SJSA1 (cell line): ENCODE data around the gene UPK1A. TPM values are rescaled to one million over a fixed set of nuclear protein-coding genes. Genes with fewer than 3 reads are reported as not detected.
A peak's percentile ranks its signal among the peaks of the same experiment; 100 is the strongest.

Experiments
- DNase-seq, 2 experiments: peaks; one replicate each; pipeline ENCODE4 v3.0.0-alpha.2; 2015 to 2020; ENCODE audit warnings: low spot score in 2 of 2, low read depth in 1 of 2
- H3K27ac ChIP-seq: fragments of 250-450 bp; sonication (Bioruptor Pico); 2 replicates; pipeline ENCODE4 v1.5.1; 2020; ENCODE audit warnings: mild to moderate bottlenecking, moderate library complexity
- H3K27me3 ChIP-seq: fragments of 250-450 bp; sonication (Bioruptor Pico); replicated peaks from 2 replicates; pipeline ENCODE4 v1.5.1; 2020; ENCODE audit warnings: mild to moderate bottlenecking, moderate library complexity
- H3K36me3 ChIP-seq: fragments of 250-450 bp; sonication (Bioruptor Pico); 2 replicates; pipeline ENCODE4 v1.5.1; 2020; ENCODE audit warnings: mild to moderate bottlenecking
- H3K4me1 ChIP-seq: fragments of 250-450 bp; sonication (Bioruptor Pico); replicated peaks from 2 replicates; pipeline ENCODE4 v1.6.1; 2021; ENCODE audit warnings: mild to moderate bottlenecking
- H3K4me3 ChIP-seq: fragments of 250-450 bp; sonication (Bioruptor Pico); 2 replicates; pipeline ENCODE4 v1.5.1; 2020; ENCODE audit warnings: mild to moderate bottlenecking
- H3K9me3 ChIP-seq: fragments of 250-450 bp; sonication (Bioruptor Pico); replicated peaks from 2 replicates; pipeline ENCODE4 v1.5.1; 2020; ENCODE audit warnings: mild to moderate bottlenecking
- total RNA-seq: library from RNA; depleted of rRNA; stranded (reverse); fragments of >200 nt; shearing (Covaris generic); gene quantifications from 2 replicates; pipeline ENCODE4 v1.2.3, GENCODE V29; 2014

The UPK1A gene
- total RNA-seq, 1 experiment from 2014 or later: not detected

- no peak overlapping the region for H3K4me3 ChIP-seq
- H3K36me3 ChIP-seq: no peaks in the 10 kb centered on the region
- DNase-seq: no peak
- H3K9me3 ChIP-seq: no peaks in the 10 kb centered on the region
- H3K27me3 ChIP-seq: peaks cover 8% of the 10 kb centered on the region
- H3K27ac ChIP-seq: no peak overlapping the region
- peaks cover 15% of the 10 kb centered on the region for H3K4me1 ChIP-seq
These were observed 46.5 kb downstream of the UPK1A start for GRCh38 chr19:35712567-35713505.

- Histone ChIP-seq H3K4me3 (no peak overlapping the region), H3K36me3 (peaks cover 5% of the 10 kb centered on the region), H3K9me3 (no peaks in the 10 kb centered on the region), H3K4me1 (peaks cover 15% of the 10 kb centered on the region), H3K27me3 (peaks cover 8% of the 10 kb centered on the region), H3K27ac (no peak overlapping the region)
- no peak for DNase-seq
These were observed 47.2 kb downstream of the UPK1A start for GRCh38 chr19:35713506-35713850.

GRCh38 chr19:35713904-35714495 lies 47.7 kb downstream of the UPK1A start:
- Histone ChIP-seq H3K27ac (no peak overlapping the region), H3K27me3 (peaks cover 5% of the 10 kb centered on the region), H3K4me3 (no peak overlapping the region), H3K9me3 (no peaks in the 10 kb centered on the region), H3K36me3 (peaks cover 7% of the 10 kb centered on the region), H3K4me1 (peaks cover 17% of the 10 kb centered on the region)
- DNase-seq: no peak

- Histone ChIP-seq H3K27me3 (no peaks in the 10 kb centered on the region), H3K27ac (no peak overlapping the region), H3K36me3 (peaks cover 15% of the 10 kb centered on the region), H3K4me3 (no peak overlapping the region), H3K4me1 (peaks cover 22% of the 10 kb centered on the region), H3K9me3 (no peaks in the 10 kb centered on the region)
- DNase-seq: no peak
These were observed 48.5 kb downstream of the UPK1A start for GRCh38 chr19:35714601-35715354.

GRCh38 chr19:35715355-35715809 lies 49.1 kb downstream of the UPK1A start:
- no peak overlapping the region for H3K4me3 ChIP-seq
- DNase-seq: no peak
- peaks cover 22% of the 10 kb centered on the region for H3K4me1 ChIP-seq
- H3K27ac ChIP-seq: no peak overlapping the region
- H3K36me3 ChIP-seq: peaks cover 20% of the 10 kb centered on the region
- H3K27me3 ChIP-seq: no peaks in the 10 kb centered on the region
- no peaks in the 10 kb centered on the region for H3K9me3 ChIP-seq

- no peaks in the 10 kb centered on the region for H3K9me3 ChIP-seq
- H3K27me3 ChIP-seq: no peaks in the 10 kb centered on the region
- peak in 1 of 2 experiments; percentile 56 for DNase-seq
- peaks cover 22% of the 10 kb centered on the region for H3K4me1 ChIP-seq
- no peak overlapping the region for H3K27ac ChIP-seq
- peak overlapping the region; percentile 55 for H3K4me3 ChIP-seq
- peaks cover 24% of the 10 kb centered on the region for H3K36me3 ChIP-seq
These were observed 49.9 kb downstream of the UPK1A start for GRCh38 chr19:35715981-35716800.

GRCh38 chr19:35716801-35717664 lies 50.7 kb downstream of the UPK1A start:
- peak overlapping the region; percentile 55 for H3K4me3 ChIP-seq
- H3K27ac ChIP-seq: peak overlapping the region; percentile 61
- H3K36me3 ChIP-seq: peaks cover 32% of the 10 kb centered on the region
- peaks cover 22% of the 10 kb centered on the region for H3K4me1 ChIP-seq
- DNase-seq: peak; percentile 89 to 91
- H3K27me3 ChIP-seq: no peaks in the 10 kb centered on the region
- H3K9me3 ChIP-seq: no peaks in the 10 kb centered on the region

- peak; percentile 96 to 98 for DNase-seq
- no peaks in the 10 kb centered on the region for H3K27me3 ChIP-seq
- H3K36me3 ChIP-seq: peaks cover 40% of the 10 kb centered on the region
- H3K4me3 ChIP-seq: peak within 1 kb of the TSS; percentile 55
- peak within 1 kb of the TSS; percentile 64 for H3K27ac ChIP-seq
- peaks cover 22% of the 10 kb centered on the region for H3K4me1 ChIP-seq
- H3K9me3 ChIP-seq: no peaks in the 10 kb centered on the region
These were observed 51.5 kb downstream of the UPK1A start, which contains the start of gene KMT2B for GRCh38 chr19:35717665-35718344. Gene KMT2B, plus strand, starts transcription at chr19:35718003. Its CDS starts 16 bp downstream, at chr19:35718019.

GRCh38 chr19:35718345-35719041 lies 52.2 kb downstream of the UPK1A start:
- H3K27ac ChIP-seq: peak overlapping the region; percentile 64
- DNase-seq: peak; percentile 12 to 52
- peaks cover 47% of the 10 kb centered on the region for H3K36me3 ChIP-seq
- no peaks in the 10 kb centered on the region for H3K27me3 ChIP-seq
- H3K9me3 ChIP-seq: no peaks in the 10 kb centered on the region
- peaks cover 22% of the 10 kb centered on the region for H3K4me1 ChIP-seq
- H3K4me3 ChIP-seq: peak overlapping the region; percentile 55

- H3K27me3 ChIP-seq: no peaks in the 10 kb centered on the region
- DNase-seq: peak in 1 of 2 experiments; percentile 43
- no peak overlapping the region for H3K27ac ChIP-seq
- H3K4me1 ChIP-seq: peaks cover 22% of the 10 kb centered on the region
- H3K4me3 ChIP-seq: peak overlapping the region; percentile 55
- peaks cover 58% of the 10 kb centered on the region for H3K36me3 ChIP-seq
- no peaks in the 10 kb centered on the region for H3K9me3 ChIP-seq
These were observed 53.3 kb downstream of the UPK1A start for GRCh38 chr19:35719402-35720162.

GRCh38 chr19:35720163-35720524 lies 53.8 kb downstream of the UPK1A start:
- Histone ChIP-seq H3K36me3 (peaks cover 63% of the 10 kb centered on the region), H3K27ac (no peak overlapping the region), H3K4me3 (no peak overlapping the region), H3K4me1 (peaks cover 22% of the 10 kb centered on the region), H3K9me3 (no peaks in the 10 kb centered on the region), H3K27me3 (no peaks in the 10 kb centered on the region)
- DNase-seq: no peak
